Activated CD8-positive, alpha-beta T cell treated with anti-CD3 and anti-CD28 coated beads, Interleukin-2, amount 10 ng/mL, durations not matched to agents 7 days and 5 days (primary cell): ENCODE data around the gene AMER3. TPM values are rescaled to one million over a fixed set of nuclear protein-coding genes. Genes with fewer than 3 reads are reported as not detected.
"Not testable (repeated sequence)": the region's sequence is repeated elsewhere in the genome, so short reads cannot be mapped to it uniquely, and the experiment has no call there.

Experiments
- ATAC-seq: fragments of 150-1000 bp; cut with Tn5 transposase; one replicate; pipeline ENCODE4 v1.10.0; 2021; ENCODE audit warnings: moderate library complexity
- CTCF ChIA-PET: fragments of 350-600 bp; sonication (Branson Sonifier 250); formaldehyde crosslinking; loops from one replicate; lab custom pipeline; 2021; ENCODE audit warnings: antibody characterized with exemption; lab: Charles Lee
- POLR2A ChIA-PET: fragments of 350-600 bp; sonication (Branson Sonifier 250); formaldehyde crosslinking; loops from one replicate; lab custom pipeline; 2021; ENCODE audit warnings: antibody characterized with exemption; lab: Charles Lee
- DNase-seq: peaks from one replicate; pipeline ENCODE4 v3.0.0-alpha.2; 2020
- H3K27ac Mint-ChIP-seq: one replicate; pipeline ENCODE4 v1.8.0; 2021; ENCODE audit warnings: mild to moderate bottlenecking, mixed read lengths
- H3K27me3 Mint-ChIP-seq: one replicate; pipeline ENCODE4 v1.8.0; 2021; ENCODE audit warnings: low read depth, mixed read lengths
- H3K36me3 Mint-ChIP-seq: one replicate; pipeline ENCODE4 v1.8.0; 2021; ENCODE audit warnings: low read depth, mixed read lengths
- H3K4me1 Mint-ChIP-seq: one replicate; pipeline ENCODE4 v1.8.0; 2021; ENCODE audit warnings: low read depth, mixed read lengths
- H3K4me3 Mint-ChIP-seq: one replicate; pipeline ENCODE4 v1.8.0; 2021; ENCODE audit warnings: mild to moderate bottlenecking, mixed read lengths
- H3K9me3 Mint-ChIP-seq: one replicate; pipeline ENCODE4 v1.8.0; 2022; ENCODE audit warnings: mixed read lengths; ENCODE audit not compliant: insufficient read depth
- total RNA-seq, 2 experiments: library from RNA; stranded (reverse); gene quantifications; one replicate each; pipeline ENCODE4 v1.2.3, GENCODE V29; 2021

The AMER3 gene
- not detected for total RNA-seq

GRCh38 chr2:130755256-130756052 is at the start of gene AMER3:
Gene AMER3 (plus strand): TSS chr2:130755540. CDS start chr2:130762073, 6,533 bp downstream.
- Mint-ChIP-seq H3K9me3 (no peaks in the 10 kb centered on the region), H3K36me3 (no peaks in the 10 kb centered on the region), H3K27ac (no peak within 1 kb of the TSS), H3K4me1 (peaks cover 4% of the 10 kb centered on the region), H3K27me3 (peaks cover 28% of the 10 kb centered on the region), H3K4me3 (no peak within 1 kb of the TSS)
- CTCF ChIA-PET = no interaction called here
- no peak for DNase-seq
- POLR2A ChIA-PET = no interaction called here
- no peak for ATAC-seq

GRCh38 chr2:130714795-130715194 is 40.5 kb upstream of the AMER3 start:
- H3K4me3 Mint-ChIP-seq, H3K9me3 Mint-ChIP-seq, CTCF ChIA-PET, DNase-seq, ATAC-seq, H3K27me3 Mint-ChIP-seq, H3K27ac Mint-ChIP-seq, POLR2A ChIA-PET, H3K4me1 Mint-ChIP-seq, H3K36me3 Mint-ChIP-seq: not testable (repeated sequence)

- Mint-ChIP-seq H3K4me3 (no peak overlapping the region), H3K9me3 (no peaks in the 10 kb centered on the region), H3K4me1 (no peaks in the 10 kb centered on the region), H3K27me3 (peaks cover 16% of the 10 kb centered on the region), H3K27ac (no peak overlapping the region), H3K36me3 (no peaks in the 10 kb centered on the region)
- DNase-seq (no peak), ATAC-seq (no peak)
- ChIA-PET CTCF (no interaction called here), POLR2A (no interaction called here)
Measured at GRCh38 chr2:130720036-130720435, 35.3 kb upstream of the AMER3 start.

- no peaks in the 10 kb centered on the region for H3K36me3 Mint-ChIP-seq
- ChIA-PET POLR2A (no interaction called here), CTCF (no interaction called here)
- H3K4me3 Mint-ChIP-seq = no peak overlapping the region
- H3K27ac Mint-ChIP-seq = no peak overlapping the region
- DNase-seq (no peak), ATAC-seq (no peak)
- peaks cover 16% of the 10 kb centered on the region for H3K27me3 Mint-ChIP-seq
- no peaks in the 10 kb centered on the region for H3K4me1 Mint-ChIP-seq
- no peaks in the 10 kb centered on the region for H3K9me3 Mint-ChIP-seq
Measured at GRCh38 chr2:130720528-130720927, 34.8 kb upstream of the AMER3 start.

GRCh38 chr2:130724455-130724854 is 30.9 kb upstream of the AMER3 start:
- CTCF ChIA-PET = no interaction called here
- H3K27ac Mint-ChIP-seq = no peak overlapping the region
- no peak overlapping the region for H3K4me3 Mint-ChIP-seq
- peaks cover 14% of the 10 kb centered on the region for H3K4me1 Mint-ChIP-seq
- peaks cover 18% of the 10 kb centered on the region for H3K27me3 Mint-ChIP-seq
- POLR2A ChIA-PET = no interaction called here
- no peak for ATAC-seq
- no peaks in the 10 kb centered on the region for H3K9me3 Mint-ChIP-seq
- DNase-seq = no peak
- no peaks in the 10 kb centered on the region for H3K36me3 Mint-ChIP-seq

- POLR2A ChIA-PET = no interaction called here
- Mint-ChIP-seq H3K27me3 (peaks cover 22% of the 10 kb centered on the region), H3K27ac (peak overlapping the region; percentile 64), H3K9me3 (no peaks in the 10 kb centered on the region), H3K4me1 (peaks cover 14% of the 10 kb centered on the region), H3K4me3 (peak overlapping the region; percentile 72), H3K36me3 (no peaks in the 10 kb centered on the region)
- DNase-seq (no peak), ATAC-seq (no peak)
- CTCF ChIA-PET = no interaction called here
Measured at GRCh38 chr2:130726614-130727180, 28.6 kb upstream of the AMER3 start.

- CTCF ChIA-PET = interaction anchor here (0.7 to 1.4 kb wide), 2 partner anchors 68 to 70 kb away, joined by 3 to 5 read pairs; no protein-coding TSS in a partner anchor
- Mint-ChIP-seq H3K4me1 (peaks cover 14% of the 10 kb centered on the region), H3K4me3 (peak overlapping the region; percentile 72), H3K27ac (peak overlapping the region; percentile 64), H3K9me3 (no peaks in the 10 kb centered on the region), H3K27me3 (peaks cover 17% of the 10 kb centered on the region), H3K36me3 (no peaks in the 10 kb centered on the region)
- POLR2A ChIA-PET = no interaction called here
- DNase-seq = peak; percentile 92
- ATAC-seq = peak; percentile 94
Measured at GRCh38 chr2:130727286-130727924, 27.9 kb upstream of the AMER3 start.

- CTCF ChIA-PET = interaction anchor here (0.7 to 1.4 kb wide), 2 partner anchors 68 to 69 kb away, joined by 3 to 5 read pairs; no protein-coding TSS in a partner anchor
Measured at GRCh38 chr2:130728007-130728454, 27.3 kb upstream of the AMER3 start.

GRCh38 chr2:130728549-130729316 is 26.6 kb upstream of the AMER3 start, which contains the start of gene GPR148:
Gene GPR148 (plus strand): TSS chr2:130729070. CDS start chr2:130729152, 82 bp downstream.
- Mint-ChIP-seq H3K9me3 (no peaks in the 10 kb centered on the region), H3K4me1 (peaks cover 14% of the 10 kb centered on the region), H3K27ac (peak within 1 kb of the TSS; percentile 69), H3K4me3 (peak within 1 kb of the TSS; percentile 44), H3K36me3 (no peaks in the 10 kb centered on the region), H3K27me3 (peaks cover 13% of the 10 kb centered on the region)
- DNase-seq (no peak), ATAC-seq (no peak)
- ChIA-PET POLR2A (no interaction called here), CTCF (interaction anchor here (1.4 kb wide), 1 partner anchor 69 kb away, joined by 5 read pairs; no protein-coding TSS in a partner anchor)

More at GRCh38 chr2:130728007-130728454, 27.3 kb upstream of the AMER3 start:
- no peaks in the 10 kb centered on the region for H3K36me3 Mint-ChIP-seq
- H3K4me3 Mint-ChIP-seq = peak overlapping the region; percentile 44
- H3K9me3 Mint-ChIP-seq = no peaks in the 10 kb centered on the region
- H3K27me3 Mint-ChIP-seq = peaks cover 13% of the 10 kb centered on the region
- peaks cover 14% of the 10 kb centered on the region for H3K4me1 Mint-ChIP-seq
- DNase-seq (peak; percentile 65), ATAC-seq (peak; percentile 61)
- POLR2A ChIA-PET = no interaction called here
- H3K27ac Mint-ChIP-seq = peak overlapping the region; percentile 69

- Mint-ChIP-seq H3K9me3 (no peaks in the 10 kb centered on the region), H3K27ac (no peak overlapping the region), H3K36me3 (no peaks in the 10 kb centered on the region), H3K4me3 (no peak overlapping the region), H3K4me1 (peaks cover 14% of the 10 kb centered on the region), H3K27me3 (peaks cover 13% of the 10 kb centered on the region)
- ChIA-PET POLR2A (no interaction called here), CTCF (no interaction called here)
- ATAC-seq = no peak
- no peak for DNase-seq
Measured at GRCh38 chr2:130729322-130730299, 25.7 kb upstream of the AMER3 start.
